ENCODE results near the gene BCLAF1. TPM values are rescaled to one million over a fixed set of nuclear protein-coding genes. Genes with fewer than 3 reads are reported as not detected.
A peak's percentile ranks its signal among the peaks of the same experiment; 100 is the strongest.

The BCLAF1 gene
- total RNA-seq, 4 donors from 2014 or later = 131 to 355 (median 162) TPM

- H3K4me1 ChIP-seq = peaks cover 12% of the 10 kb centered on the region
- H3K27ac ChIP-seq = no peak overlapping the region
- no peak for DNase-seq (ENCODE audit: low spot score in 2 of 2)
- peaks cover 28% of the 10 kb centered on the region for H3K36me3 ChIP-seq
- TF ChIP-seq POLR2A (IDR thresholded peaks at IDR 0.05) = no peak
- no peak for TF ChIP-seq EP300 (IDR thresholded peaks at IDR 0.05)
- TF ChIP-seq CTCF (IDR thresholded peaks at IDR 0.05) = no peak
- no peak for TF ChIP-seq POLR2AphosphoS5 (IDR thresholded peaks at IDR 0.05)
- H3K9me3 ChIP-seq = no peaks in the 10 kb centered on the region
- no peak overlapping the region for H3K4me3 ChIP-seq
- H3K27me3 ChIP-seq = no peaks in the 10 kb centered on the region
Measured at GRCh38 chr6:136254851-136255466, 34.7 kb downstream of the BCLAF1 start.

GRCh38 chr6:136253734-136254133 lies 35.9 kb downstream of the BCLAF1 start:
- DNase-seq (ENCODE audit: low spot score in 2 of 2) = no peak
- Histone ChIP-seq H3K27me3 (no peaks in the 10 kb centered on the region), H3K4me3 (no peak overlapping the region), H3K36me3 (peaks cover 16% of the 10 kb centered on the region), H3K9me3 (no peaks in the 10 kb centered on the region), H3K27ac (no peak overlapping the region), H3K4me1 (peaks cover 21% of the 10 kb centered on the region)
- 69% methylated on average over 6 of the region's 6 CpGs for WGBS
- no peak for TF ChIP-seq POLR2A (IDR thresholded peaks at IDR 0.05)
- no peak for TF ChIP-seq POLR2AphosphoS5 (IDR thresholded peaks at IDR 0.05)
- no peak for TF ChIP-seq CTCF (IDR thresholded peaks at IDR 0.05)
- no peak for TF ChIP-seq EP300 (IDR thresholded peaks at IDR 0.05)

- Histone ChIP-seq H3K4me1 (peaks cover 21% of the 10 kb centered on the region), H3K9me3 (no peaks in the 10 kb centered on the region), H3K36me3 (peaks cover 8% of the 10 kb centered on the region), H3K27me3 (no peaks in the 10 kb centered on the region), H3K4me3 (no peak overlapping the region), H3K27ac (no peak overlapping the region)
- no peak for TF ChIP-seq POLR2AphosphoS5 (IDR thresholded peaks at IDR 0.05)
- no peak for TF ChIP-seq EP300 (IDR thresholded peaks at IDR 0.05)
- no peak for TF ChIP-seq POLR2A (IDR thresholded peaks at IDR 0.05)
- no peak for TF ChIP-seq CTCF (IDR thresholded peaks at IDR 0.05)
- WGBS = 54% methylated on average over 2 of the region's 2 CpGs
- no peak for DNase-seq (ENCODE audit: low spot score in 2 of 2)
Measured at GRCh38 chr6:136252441-136252840, 37.2 kb downstream of the BCLAF1 start.

GRCh38 chr6:136251394-136251793 lies 38.3 kb downstream of the BCLAF1 start:
- H3K27me3 ChIP-seq = no peaks in the 10 kb centered on the region
- 48% methylated on average over 4 of the region's 4 CpGs for WGBS
- H3K27ac ChIP-seq = no peak overlapping the region
- TF ChIP-seq EP300 (IDR thresholded peaks at IDR 0.05) (no peak), POLR2A (IDR thresholded peaks at IDR 0.05) (no peak), CTCF (IDR thresholded peaks at IDR 0.05) (no peak), POLR2AphosphoS5 (IDR thresholded peaks at IDR 0.05) (no peak)
- no peaks in the 10 kb centered on the region for H3K9me3 ChIP-seq
- H3K36me3 ChIP-seq = no peaks in the 10 kb centered on the region
- no peak overlapping the region for H3K4me3 ChIP-seq
- DNase-seq (ENCODE audit: low spot score in 2 of 2) = no peak
- H3K4me1 ChIP-seq = peaks cover 21% of the 10 kb centered on the region

GRCh38 chr6:136250686-136251008 lies 39.0 kb downstream of the BCLAF1 start:
- no peak overlapping the region for H3K27ac ChIP-seq
- WGBS = 3% methylated on average over 8 of the region's 8 CpGs
- H3K9me3 ChIP-seq = no peaks in the 10 kb centered on the region
- H3K27me3 ChIP-seq = no peaks in the 10 kb centered on the region
- H3K36me3 ChIP-seq = no peaks in the 10 kb centered on the region
- TF ChIP-seq CTCF (IDR thresholded peaks at IDR 0.05) (no peak), POLR2AphosphoS5 (IDR thresholded peaks at IDR 0.05) (no peak), POLR2A (IDR thresholded peaks at IDR 0.05) (no peak)
- H3K4me3 ChIP-seq = peak overlapping the region; percentile 83
- H3K4me1 ChIP-seq = peaks cover 21% of the 10 kb centered on the region
- DNase-seq (ENCODE audit: low spot score in 2 of 2) = no peak
